Body of pancreas (tissue), 4 donors: ENCODE results near the gene CSMD2.

Experiments
- CTCF ChIP-seq, 7 experiments: fragments of 450-650 bp in 4 of 7; fragments of 200-600 bp in 3 of 7; sonication (generic) in 3 of 7; IDR thresholded peaks; one replicate each; pipeline ENCODE4 v1.5.1; 2016 to 2019; ENCODE audit warnings: antibody characterized with exemption in 7 of 7
- POLR2A ChIP-seq, 3 donors: fragments of 450-650 bp; IDR thresholded peaks; one replicate each; pipeline ENCODE4 v1.6.1; 2016; ENCODE audit warnings: antibody characterized with exemption in 3 of 3, mild to moderate bottlenecking in 2 of 3

DNA sequence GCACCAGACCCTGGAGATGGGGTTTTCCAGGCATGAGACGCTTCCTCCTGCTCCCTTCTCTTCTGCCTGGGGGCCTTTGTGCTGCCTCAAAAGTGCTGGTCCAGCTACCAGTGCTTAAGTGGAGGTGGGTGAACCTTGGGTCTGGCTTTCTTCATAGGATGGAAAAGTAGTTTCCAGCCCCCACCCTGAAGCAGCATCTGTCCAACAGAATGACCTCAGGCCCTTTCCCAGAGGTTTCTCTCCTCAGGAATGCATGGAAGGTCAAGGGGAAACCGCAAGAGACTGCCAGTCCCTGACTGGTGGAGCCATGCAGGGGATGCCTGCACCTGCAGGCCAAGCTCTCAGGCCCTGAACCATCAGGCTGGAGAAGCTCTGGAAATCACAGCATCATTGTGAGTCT lies 237.3 kb downstream of the CSMD2 start:
- TF ChIP-seq CTCF (IDR thresholded peaks at IDR 0.05) (no peak), POLR2A (IDR thresholded peaks at IDR 0.05) (no peak)
